Chondrocyte (in vitro differentiated cells): ENCODE data around the gene HOXB6. TPM values are rescaled to one million over a fixed set of nuclear protein-coding genes. Genes with fewer than 3 reads are reported as not detected.

ENCODE experiments used
- DNase-seq: peaks from one replicate; pipeline ENCODE4 v3.0.0; 2021; ENCODE audit warnings: mixed read lengths, low spot score
- H3K27ac Mint-ChIP-seq: one replicate; pipeline ENCODE4 v1.8.0; 2021; ENCODE audit warnings: mild to moderate bottlenecking, moderate library complexity, mixed read lengths; ENCODE audit not compliant: unreplicated experiment
- H3K27me3 Mint-ChIP-seq: 2 replicates; pipeline ENCODE4 v1.8.0; 2021; ENCODE audit warnings: low read depth, mixed read lengths
- H3K36me3 Mint-ChIP-seq: 2 replicates; pipeline ENCODE4 v1.8.0; 2021; ENCODE audit warnings: low read depth, mixed read lengths
- H3K4me1 Mint-ChIP-seq: 2 replicates; pipeline ENCODE4 v1.8.0; 2021; ENCODE audit warnings: low read depth, mild to moderate bottlenecking, mixed read lengths
- H3K4me3 Mint-ChIP-seq: one replicate; pipeline ENCODE4 v1.8.0; 2021; ENCODE audit warnings: mild to moderate bottlenecking, moderate library complexity, mixed read lengths; ENCODE audit not compliant: unreplicated experiment
- H3K9me3 Mint-ChIP-seq: 2 replicates; pipeline ENCODE4 v1.8.0; 2021; ENCODE audit warnings: low read depth, mixed read lengths
- CTCF ChIP-seq: fragments of 200-600 bp; sonication (generic); IDR thresholded peaks from 2 replicates; pipeline ENCODE4 v1.5.0; 2021; ENCODE audit warnings: antibody characterized with exemption, mild to moderate bottlenecking, moderate library complexity
- microRNA-seq: library from miRNA; unstranded; fragments of <30 nt; microRNA quantifications from one replicate; pipeline ENCODE4 v1.2.0, GENCODE V29; 2020; ENCODE audit warnings: borderline number of aligned reads
- total RNA-seq: library from RNA; stranded (reverse); gene quantifications from 3 replicates; pipeline ENCODE4 v1.2.1, GENCODE V29; 2021

HOXB6 gene
- total RNA-seq, 1 donor from 2014 or later = not detected

- Mint-ChIP-seq H3K36me3 (peaks cover 2% of the 10 kb centered on the region), H3K4me3 (no peak overlapping the region), H3K9me3 (no peaks in the 10 kb centered on the region), H3K4me1 (peaks cover 3% of the 10 kb centered on the region), H3K27ac (no peak overlapping the region), H3K27me3 (peaks cover 77% of the 10 kb centered on the region)
- DNase-seq = no peak
- TF ChIP-seq CTCF = no peak
Observed at GRCh38 chr17:48548523-48549280, 56.1 kb downstream of the HOXB6 start.

- no peak for DNase-seq
- peaks cover 3% of the 10 kb centered on the region for H3K4me1 Mint-ChIP-seq
- H3K27ac Mint-ChIP-seq = no peak overlapping the region
- H3K36me3 Mint-ChIP-seq = peaks cover 2% of the 10 kb centered on the region
- H3K4me3 Mint-ChIP-seq = no peak overlapping the region
- H3K27me3 Mint-ChIP-seq = peaks cover 73% of the 10 kb centered on the region
- H3K9me3 Mint-ChIP-seq = no peaks in the 10 kb centered on the region
- no peak for TF ChIP-seq CTCF
Observed at GRCh38 chr17:48547808-48548522, 56.8 kb downstream of the HOXB6 start.

GRCh38 chr17:48546924-48547807 lies 57.6 kb downstream of the HOXB6 start:
- Mint-ChIP-seq H3K9me3 (no peaks in the 10 kb centered on the region), H3K4me1 (peaks cover 6% of the 10 kb centered on the region), H3K27ac (no peak overlapping the region), H3K4me3 (no peak overlapping the region), H3K27me3 (peaks cover 75% of the 10 kb centered on the region), H3K36me3 (peaks cover 4% of the 10 kb centered on the region)
- TF ChIP-seq CTCF = no peak
- no peak for DNase-seq

GRCh38 chr17:48546137-48546923 lies 58.5 kb downstream of the HOXB6 start:
- no peak overlapping the region for H3K4me3 Mint-ChIP-seq
- no peaks in the 10 kb centered on the region for H3K9me3 Mint-ChIP-seq
- peaks cover 4% of the 10 kb centered on the region for H3K36me3 Mint-ChIP-seq
- DNase-seq = no peak
- H3K4me1 Mint-ChIP-seq = peaks cover 8% of the 10 kb centered on the region
- no peak overlapping the region for H3K27ac Mint-ChIP-seq
- peaks cover 74% of the 10 kb centered on the region for H3K27me3 Mint-ChIP-seq
- TF ChIP-seq CTCF = no peak

Small RNAs within 50 kb of the gene (microRNA-seq; reads per million reads assigned to microRNA genes)
- not detected for gene MIR196A1

Other genes starting within 250 kb of the HOXB6 start
- not detected in 3 replicates for gene SKAP1, start 174.8 kb downstream of the HOXB6 start, total RNA-seq
- gene HOXB1, start 74.0 kb downstream of the HOXB6 start, total RNA-seq = not detected in 3 replicates
- 0.72 TPM in 2 of 3 replicates, not detected in the other for gene HOXB2, start 59.9 kb downstream of the HOXB6 start, total RNA-seq
- not detected in 3 replicates for gene HOXB4, start 26.6 kb downstream of the HOXB6 start, total RNA-seq
- 0.18 to 0.57 TPM in 2 of 3 replicates, not detected in the other for gene HOXB3, start 14.7 kb downstream of the HOXB6 start, total RNA-seq
- gene HOXB5, start 11.2 kb downstream of the HOXB6 start, total RNA-seq = not detected in 3 replicates
- gene HOXB7, start 6.0 kb upstream of the HOXB6 start, total RNA-seq = not detected in 3 replicates
- gene HOXB8, start 10.3 kb upstream of the HOXB6 start, total RNA-seq = not detected in 3 replicates
- 0.20 TPM in 1 of 3 replicates, not detected in the others for gene HOXB9, start 21.4 kb upstream of the HOXB6 start, total RNA-seq
- not detected in 3 replicates for gene PRAC1, start 117.5 kb upstream of the HOXB6 start, total RNA-seq
- not detected in 3 replicates for gene PRAC2, start 118.2 kb upstream of the HOXB6 start, total RNA-seq
- gene HOXB13, start 123.8 kb upstream of the HOXB6 start, total RNA-seq = 0.19 TPM in 1 of 3 replicates, not detected in the others
- gene TTLL6, start 212.2 kb upstream of the HOXB6 start, total RNA-seq = not detected in 3 replicates
- 72.4 to 97.9 TPM (median 76.5 TPM) in 3 replicates for gene CALCOCO2, start 226.0 kb upstream of the HOXB6 start, total RNA-seq